ENCODE data around the gene SNX27. TPM values are rescaled to one million over a fixed set of nuclear protein-coding genes. Genes with fewer than 3 reads are reported as not detected.

SNX27 gene
- total and polyA plus RNA-seq, 2 donors (not counting 1 experiment from before 2014, with no cell fraction given), result 13.5 to 45.6 TPM

DNA sequence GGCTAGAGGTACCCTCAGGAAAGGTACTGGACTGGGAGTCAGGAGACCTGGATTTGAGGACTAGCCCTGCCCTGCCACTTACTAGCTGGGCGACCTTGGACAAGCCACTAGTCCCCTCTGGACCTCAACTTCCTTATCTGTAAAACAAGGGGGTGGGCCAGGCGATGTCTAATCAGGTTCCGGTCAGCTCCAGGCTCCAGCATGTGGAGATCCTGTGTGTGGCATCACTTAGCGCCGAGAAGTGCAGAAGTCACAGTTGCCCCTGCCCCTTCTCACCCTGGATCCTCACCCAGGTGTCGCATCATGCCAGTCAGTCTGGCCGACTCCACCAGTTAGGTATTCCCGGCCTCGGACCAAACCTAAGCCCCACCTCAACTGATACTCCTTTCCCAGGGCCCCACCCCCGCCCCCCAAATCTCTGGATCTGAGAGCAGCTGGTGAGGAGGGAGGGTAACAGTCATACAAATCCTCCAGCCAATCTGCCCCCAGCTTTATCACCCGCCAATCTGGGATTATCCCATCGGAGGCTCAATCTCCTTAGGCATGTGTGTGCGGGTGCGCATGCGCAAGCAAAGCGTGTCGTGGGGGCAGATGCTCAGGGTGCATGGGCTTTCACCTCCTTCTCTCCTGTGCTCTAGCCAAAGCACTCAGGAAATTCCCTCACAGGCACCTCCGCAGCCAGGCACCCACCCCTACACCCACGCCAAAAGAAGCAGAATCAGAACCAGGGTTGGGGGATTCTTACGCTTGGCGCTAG lies 99.4 kb downstream of the SNX27 start:
- Histone ChIP-seq H3K27me3 (replicated peaks in 1 of 4; ENCODE audit: control extremely low read depth in 1 of 4, control insufficient read depth in 3 of 4, insufficient read depth in 4 of 4, low read length in 3 of 4) (peaks cover 0 to 20% (median 8%) of the 10 kb centered on the region in 4 experiments), H3K4me1 (ENCODE audit: control insufficient read depth in 2 of 2, insufficient read depth in 2 of 2, low read length in 2 of 2) (no peaks in the 10 kb centered on the region), H3K36me3 (replicated peaks in 1 of 2; ENCODE audit: control extremely low read depth in 1 of 2, control insufficient read depth in 1 of 2, extremely low read depth in 1 of 2, insufficient read depth in 2 of 2, low read length in 1 of 2) (no peaks in the 10 kb centered on the region), H3K4me3 (ENCODE audit: control extremely low read depth in 1 of 5, extremely low read depth in 1 of 5, insufficient read depth in 1 of 5, low read depth in 2 of 5, low read length in 4 of 5) (no peak overlapping the region), H2AFZ (ENCODE audit: insufficient read depth, low read depth, low read length, poor library complexity, severe bottlenecking) (no peak overlapping the region), H3K27ac (ENCODE audit: low read length in 2 of 2) (no peak overlapping the region), H3K4me2 (replicated peaks; ENCODE audit: low read depth, low read length, poor library complexity, severe bottlenecking) (no peak overlapping the region), H3K79me2 (ENCODE audit: control insufficient read depth, insufficient read depth, low read length) (no peaks in the 10 kb centered on the region), H3K9me3 (ENCODE audit: control extremely low read depth in 1 of 3, control insufficient read depth in 2 of 3, insufficient read depth in 1 of 3, low read length in 2 of 3) (peaks cover 0 to 2% (median 0%) of the 10 kb centered on the region in 3 donors), H3K9ac (ENCODE audit: low read length) (no peak overlapping the region), H4K20me1 (ENCODE audit: control insufficient read depth, insufficient read depth, low read length, poor library complexity, severe bottlenecking) (no peaks in the 10 kb centered on the region)
- H3K4me1 Mint-ChIP-seq, result peaks cover 2% of the 10 kb centered on the region
- H3K27me3 Mint-ChIP-seq, result peaks cover 45% of the 10 kb centered on the region
- DNase-seq (no peak), ATAC-seq (ENCODE audit: low read depth) (no peak)
- CTCF ChIA-PET, result no interaction called here
- intact Hi-C loops (cut with micrococcal nuclease), result no loop called here
- no peak overlapping the region for H3K27ac Mint-ChIP-seq
- no peak for TF ChIP-seq EZH2 (IDR thresholded peaks at IDR 0.05; ENCODE audit: borderline replicate concordance, insufficient read depth, low read depth, low read length, poor library complexity, severe bottlenecking)
- TF ChIP-seq, protein P1, sequence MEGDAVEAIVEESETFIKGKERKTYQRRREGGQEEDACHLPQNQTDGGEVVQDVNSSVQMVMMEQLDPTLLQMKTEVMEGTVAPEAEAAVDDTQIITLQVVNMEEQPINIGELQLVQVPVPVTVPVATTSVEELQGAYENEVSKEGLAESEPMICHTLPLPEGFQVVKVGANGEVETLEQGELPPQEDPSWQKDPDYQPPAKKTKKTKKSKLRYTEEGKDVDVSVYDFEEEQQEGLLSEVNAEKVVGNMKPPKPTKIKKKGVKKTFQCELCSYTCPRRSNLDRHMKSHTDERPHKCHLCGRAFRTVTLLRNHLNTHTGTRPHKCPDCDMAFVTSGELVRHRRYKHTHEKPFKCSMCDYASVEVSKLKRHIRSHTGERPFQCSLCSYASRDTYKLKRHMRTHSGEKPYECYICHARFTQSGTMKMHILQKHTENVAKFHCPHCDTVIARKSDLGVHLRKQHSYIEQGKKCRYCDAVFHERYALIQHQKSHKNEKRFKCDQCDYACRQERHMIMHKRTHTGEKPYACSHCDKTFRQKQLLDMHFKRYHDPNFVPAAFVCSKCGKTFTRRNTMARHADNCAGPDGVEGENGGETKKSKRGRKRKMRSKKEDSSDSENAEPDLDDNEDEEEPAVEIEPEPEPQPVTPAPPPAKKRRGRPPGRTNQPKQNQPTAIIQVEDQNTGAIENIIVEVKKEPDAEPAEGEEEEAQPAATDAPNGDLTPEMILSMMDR (IDR thresholded peaks at IDR 0.05), result no peak
- no peak overlapping the region for H3K4me3 Mint-ChIP-seq
- POLR2A ChIA-PET, result no interaction called here
- WGBS (ENCODE audit: insufficient coverage), result 91% methylated on average over 14 of the region's 21 CpGs
- H3K9me3 Mint-ChIP-seq (ENCODE audit: insufficient read depth), result no peaks in the 10 kb centered on the region

DNA sequence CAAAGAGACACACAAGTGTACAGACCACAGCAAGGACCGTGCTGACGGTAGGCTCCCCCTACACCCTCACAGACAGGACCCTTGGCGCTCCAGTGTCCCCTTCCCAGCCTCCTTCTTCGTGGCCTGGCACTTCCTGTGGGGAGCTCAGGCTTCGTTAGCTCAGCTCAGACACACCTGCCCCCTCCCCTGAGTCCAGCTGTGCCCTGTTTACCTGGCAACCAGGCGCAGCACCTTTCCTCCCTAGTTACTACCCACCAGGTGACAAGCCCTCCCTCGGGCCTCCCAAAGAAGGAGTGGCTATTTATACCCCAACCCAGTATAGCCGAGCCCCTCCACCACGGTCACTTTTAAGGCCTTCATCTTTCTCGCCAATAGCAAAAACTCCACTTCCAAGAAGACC lies 100.1 kb downstream of the SNX27 start:
- H3K36me3 ChIP-seq (replicated peaks in 1 of 2; ENCODE audit: control extremely low read depth in 1 of 2, control insufficient read depth in 1 of 2, extremely low read depth in 1 of 2, insufficient read depth in 2 of 2, low read length in 1 of 2), result no peaks in the 10 kb centered on the region
- ATAC-seq (ENCODE audit: low read depth) (no peak), DNase-seq (no peak)
- H4K20me1 ChIP-seq (ENCODE audit: control insufficient read depth, insufficient read depth, low read length, poor library complexity, severe bottlenecking), result no peaks in the 10 kb centered on the region
- Mint-ChIP-seq H3K4me1 (peaks cover 4% of the 10 kb centered on the region), H3K27ac (no peak overlapping the region), H3K4me3 (no peak overlapping the region), H3K9me3 (ENCODE audit: insufficient read depth) (no peaks in the 10 kb centered on the region), H3K27me3 (peaks cover 49% of the 10 kb centered on the region)
- H3K27ac ChIP-seq (ENCODE audit: low read length in 2 of 2), result no peak overlapping the region
- H3K9ac ChIP-seq (ENCODE audit: low read length), result no peak overlapping the region
- intact Hi-C loops (cut with micrococcal nuclease), result no loop called here
- 66% methylated on average over 10 of the region's 10 CpGs for WGBS (ENCODE audit: insufficient coverage)
- H3K79me2 ChIP-seq (ENCODE audit: control insufficient read depth, insufficient read depth, low read length), result no peaks in the 10 kb centered on the region
- H3K4me2 ChIP-seq (replicated peaks; ENCODE audit: low read depth, low read length, poor library complexity, severe bottlenecking), result no peak overlapping the region
- H3K27me3 ChIP-seq (replicated peaks in 1 of 4; ENCODE audit: control extremely low read depth in 1 of 4, control insufficient read depth in 3 of 4, insufficient read depth in 4 of 4, low read length in 3 of 4), result peaks cover 0 to 25% (median 10%) of the 10 kb centered on the region in 4 experiments
- ChIA-PET CTCF (no interaction called here), POLR2A (no interaction called here)
- no peak overlapping the region for H3K4me3 ChIP-seq (ENCODE audit: control extremely low read depth in 1 of 5, extremely low read depth in 1 of 5, insufficient read depth in 1 of 5, low read depth in 2 of 5, low read length in 4 of 5)
- no peak overlapping the region for H2AFZ ChIP-seq (ENCODE audit: insufficient read depth, low read depth, low read length, poor library complexity, severe bottlenecking)
- no peak for TF ChIP-seq EZH2 (IDR thresholded peaks at IDR 0.05; ENCODE audit: borderline replicate concordance, insufficient read depth, low read depth, low read length, poor library complexity, severe bottlenecking)
- TF ChIP-seq, protein P1 (IDR thresholded peaks at IDR 0.05), result no peak
- H3K4me1 ChIP-seq (ENCODE audit: control insufficient read depth in 2 of 2, insufficient read depth in 2 of 2, low read length in 2 of 2), result peaks cover 3 to 4% of the 10 kb centered on the region in 2 donors
- peaks cover 0 to 5% (median 0%) of the 10 kb centered on the region in 3 donors for H3K9me3 ChIP-seq (ENCODE audit: control extremely low read depth in 1 of 3, control insufficient read depth in 2 of 3, insufficient read depth in 1 of 3, low read length in 2 of 3)

All from B cell (primary cell).